Panc1 (cell line): Measurements from ENCODE around the gene AGRN.

Experiments
- CTCF ChIP-seq: fragments of 450-650 bp; IDR thresholded peaks from 2 replicates; pipeline ENCODE4 v1.5.1; 2017; ENCODE audit warnings: mild to moderate bottlenecking
- POLR2AphosphoS5 ChIP-seq: IDR thresholded peaks from 2 replicates; pipeline ENCODE4 v1.6.1; 2012; ENCODE audit warnings: mild to moderate bottlenecking, low read depth, low read length, moderate library complexity
- SIN3A ChIP-seq: IDR thresholded peaks from 2 replicates; pipeline ENCODE4 v1.6.1; 2012; ENCODE audit warnings: low read depth, mild to moderate bottlenecking, low read length, moderate library complexity, borderline replicate concordance; ENCODE audit not compliant: insufficient read depth

- TF ChIP-seq CTCF, result no peak
- TF ChIP-seq POLR2AphosphoS5, result no peak
- no peak for TF ChIP-seq SIN3A
Measured at GRCh38 chr1:979744-980072, 40.2 kb upstream of the AGRN start.
